Body of pancreas (tissue), 4 donors: ENCODE measurements around the gene PPM1H.

Source experiments
- CTCF ChIP-seq, 7 experiments: fragments of 450-650 bp in 4 of 7; fragments of 200-600 bp in 3 of 7; sonication (generic) in 3 of 7; IDR thresholded peaks; one replicate each; pipeline ENCODE4 v1.5.1; 2016 to 2019; ENCODE audit warnings: antibody characterized with exemption in 7 of 7
- POLR2A ChIP-seq, 3 donors: fragments of 450-650 bp; IDR thresholded peaks; one replicate each; pipeline ENCODE4 v1.6.1; 2016; ENCODE audit warnings: antibody characterized with exemption in 3 of 3, mild to moderate bottlenecking in 2 of 3

GRCh38 chr12:62694632-62695031 is 240.3 kb downstream of the PPM1H start:
- TF ChIP-seq POLR2A (IDR thresholded peaks at IDR 0.05) (no peak), CTCF (IDR thresholded peaks at IDR 0.05) (no peak)
